HG03064 (cell line): ENCODE measurements around the gene MYLK.

Source experiments
- ATAC-seq: cut with Tn5 transposase; IDR thresholded peaks from one replicate; pipeline ENCODE4 v1.9.1; 2021; ENCODE audit warnings: low read depth; ENCODE audit not compliant: unreplicated experiment

The MYLK gene

GRCh38 chr3:123877466-123877865, 6.7 kb downstream of the MYLK start:
- no peak for ATAC-seq

DNA sequence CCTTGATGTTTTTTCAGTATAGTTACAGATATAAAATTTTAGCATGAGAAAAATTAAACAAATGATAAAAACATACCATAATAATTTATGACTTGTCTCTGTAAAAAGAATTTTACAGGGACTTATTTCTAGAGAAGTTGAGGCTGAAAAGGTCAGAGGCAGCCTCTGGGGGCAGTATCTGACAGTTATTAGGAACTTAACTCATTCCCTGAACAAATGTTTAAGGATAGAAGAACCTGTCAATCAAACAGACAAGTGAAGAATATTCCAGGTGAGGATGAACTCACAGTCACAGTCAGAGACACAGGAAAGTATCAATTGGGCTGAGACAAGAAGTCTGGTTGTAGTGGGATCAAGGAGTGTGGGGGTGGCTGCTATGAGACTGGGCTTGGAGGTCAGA, 7.3 kb downstream of the MYLK start:
- ATAC-seq = no peak

GRCh38 chr3:123872621-123873020, 11.5 kb downstream of the MYLK start:
- no peak for ATAC-seq

DNA sequence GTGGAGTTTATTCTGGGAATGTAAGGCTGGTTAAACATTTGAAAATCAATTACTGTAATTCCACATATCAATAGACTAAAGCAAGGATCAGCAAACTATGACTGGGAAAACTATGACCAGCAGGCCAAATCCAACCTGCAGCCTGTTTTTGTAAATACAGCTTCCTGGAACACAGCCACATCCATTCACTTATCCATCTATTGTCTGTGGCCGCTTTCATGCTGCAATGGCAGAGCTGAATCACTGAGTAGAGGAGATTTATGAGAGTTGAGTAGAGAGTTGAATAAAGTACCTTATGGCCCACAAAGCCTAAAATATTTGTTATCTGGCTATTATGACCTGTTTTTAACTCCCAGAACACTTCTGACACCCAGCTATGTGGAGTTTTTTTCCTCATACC, 12.2 kb downstream of the MYLK start:
- ATAC-seq = no peak

GRCh38 chr3:123870033-123870432, 14.1 kb downstream of the MYLK start:
- no peak for ATAC-seq

- no peak for ATAC-seq
Measured at GRCh38 chr3:123869165-123869564, 15.0 kb downstream of the MYLK start.

GRCh38 chr3:123864706-123865105, 19.4 kb downstream of the MYLK start:
- no peak for ATAC-seq

GRCh38 chr3:123862152-123862551, 22.0 kb downstream of the MYLK start:
- no peak for ATAC-seq

- no peak for ATAC-seq
Measured at GRCh38 chr3:123861081-123861836, 22.9 kb downstream of the MYLK start.

DNA sequence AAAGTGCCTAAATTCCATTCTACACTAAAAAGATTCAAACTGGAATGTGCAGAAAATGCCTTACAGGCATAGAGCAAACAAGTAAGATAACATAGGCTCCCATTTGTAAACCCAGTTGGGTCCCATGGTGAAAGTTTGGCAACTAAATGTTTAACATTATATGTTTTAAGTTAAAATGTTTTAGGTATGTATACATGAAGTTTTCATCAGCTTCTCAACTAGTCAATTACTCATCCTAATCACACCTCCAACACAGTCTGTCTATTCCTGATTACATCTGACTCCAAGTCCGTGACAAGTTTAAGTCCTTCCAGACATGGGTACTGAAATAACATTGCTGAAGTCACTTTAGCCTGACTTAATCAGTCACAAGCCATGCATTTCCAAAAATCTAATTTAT, 25.0 kb downstream of the MYLK start:
- ATAC-seq = no peak

GRCh38 chr3:123854905-123855304, 29.2 kb downstream of the MYLK start:
- no peak for ATAC-seq

- no peak for ATAC-seq
Measured at GRCh38 chr3:123853686-123854372, 30.3 kb downstream of the MYLK start.

- no peak for ATAC-seq
Measured at GRCh38 chr3:123847209-123847608, 36.9 kb downstream of the MYLK start.

- no peak for ATAC-seq
Measured at GRCh38 chr3:123843668-123844067, 40.5 kb downstream of the MYLK start.

- no peak for ATAC-seq
Measured at GRCh38 chr3:123842711-123843110, 41.4 kb downstream of the MYLK start.

DNA sequence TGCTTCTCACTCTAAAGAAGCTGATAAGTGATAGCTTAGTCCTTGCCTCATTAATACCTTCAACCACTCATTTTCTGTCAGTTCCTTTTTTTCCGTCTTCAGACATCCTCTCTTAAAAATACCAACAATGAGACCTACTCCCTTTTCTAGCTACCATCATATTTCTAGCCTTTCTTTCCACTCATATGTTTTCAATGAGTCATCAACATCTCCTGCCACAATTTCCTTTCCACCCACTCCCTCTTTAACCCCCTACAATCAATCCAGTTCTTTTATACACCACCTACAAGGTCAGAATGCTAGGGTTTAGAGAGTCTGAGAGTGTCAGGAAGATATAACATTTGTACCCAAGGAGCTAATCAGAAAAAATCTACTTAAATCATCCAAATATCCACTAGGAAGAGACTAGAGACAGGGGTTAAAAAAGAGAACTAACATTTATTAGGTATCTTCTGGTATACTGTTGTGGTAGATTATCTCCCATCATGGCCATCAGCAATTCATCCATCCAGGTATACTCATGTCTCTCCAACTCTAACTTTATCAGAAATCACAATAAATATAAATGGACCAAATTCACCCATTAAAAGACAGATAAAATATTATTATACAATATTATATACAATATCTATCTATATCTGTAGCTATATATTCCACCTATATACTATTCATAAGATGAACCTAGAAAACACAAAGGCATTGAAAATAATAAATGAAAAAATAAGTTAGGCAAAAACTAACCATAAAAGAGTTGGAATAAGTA, 42.5 kb downstream of the MYLK start:
- no peak for ATAC-seq

DNA sequence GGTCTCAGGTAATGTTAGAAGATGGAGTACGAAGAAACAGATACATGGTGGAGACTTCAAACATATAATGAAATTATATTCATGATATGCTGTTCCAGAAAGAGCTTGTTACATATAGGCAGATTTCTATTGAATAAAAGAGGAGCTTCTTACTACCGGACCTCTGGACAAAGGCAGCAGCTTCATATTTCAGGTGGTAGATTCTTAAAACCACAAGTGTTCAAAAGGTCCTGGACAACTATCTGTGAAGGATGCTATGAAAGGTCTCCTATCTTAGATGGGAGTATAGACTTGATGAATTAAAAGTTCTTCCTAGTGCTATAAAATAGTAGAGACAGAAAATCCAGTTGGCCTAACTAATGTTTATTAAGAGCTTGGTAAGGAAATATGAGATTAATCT, 43.2 kb downstream of the MYLK start:
- ATAC-seq = no peak

GRCh38 chr3:123837858-123838257, 46.3 kb downstream of the MYLK start:
- no peak for ATAC-seq

DNA sequence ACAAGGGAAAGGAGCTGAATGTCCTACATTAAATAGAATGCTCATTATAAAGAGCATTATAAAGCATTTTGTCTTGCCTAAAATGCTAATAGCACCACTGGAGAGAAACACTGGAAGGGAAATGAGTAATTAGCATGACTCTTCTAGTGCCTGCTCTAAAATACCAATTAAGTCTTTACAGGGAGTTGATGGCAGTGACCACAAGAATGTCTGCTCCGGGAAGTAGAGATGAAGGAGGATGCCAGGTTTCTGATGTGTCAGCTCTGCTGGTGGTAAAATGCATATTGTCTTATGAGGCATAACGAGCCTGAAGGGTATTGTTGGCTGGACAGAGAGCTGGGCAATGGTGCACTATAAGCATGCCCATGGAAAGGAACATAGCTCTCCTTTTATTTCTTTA, 49.5 kb downstream of the MYLK start:
- no peak for ATAC-seq

DNA sequence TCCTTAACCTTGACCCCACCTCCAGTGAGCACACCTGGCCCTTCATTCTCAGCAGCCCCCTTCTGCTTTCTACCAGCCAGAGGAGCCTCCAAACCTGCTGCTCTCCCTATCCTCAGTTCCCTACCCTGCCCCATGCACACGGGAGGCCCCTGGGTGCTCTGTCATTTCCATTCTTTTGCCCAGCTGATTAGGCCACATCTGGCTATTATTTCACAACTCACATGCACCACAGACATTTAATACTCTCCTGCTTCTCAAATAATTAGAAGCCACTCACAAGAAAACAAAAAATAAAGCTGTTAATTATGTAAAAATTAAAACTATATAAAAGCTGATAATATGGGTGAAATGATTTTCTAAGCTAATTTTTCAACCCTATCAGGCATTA, 50.7 kb downstream of the MYLK start:
- ATAC-seq = no peak

DNA sequence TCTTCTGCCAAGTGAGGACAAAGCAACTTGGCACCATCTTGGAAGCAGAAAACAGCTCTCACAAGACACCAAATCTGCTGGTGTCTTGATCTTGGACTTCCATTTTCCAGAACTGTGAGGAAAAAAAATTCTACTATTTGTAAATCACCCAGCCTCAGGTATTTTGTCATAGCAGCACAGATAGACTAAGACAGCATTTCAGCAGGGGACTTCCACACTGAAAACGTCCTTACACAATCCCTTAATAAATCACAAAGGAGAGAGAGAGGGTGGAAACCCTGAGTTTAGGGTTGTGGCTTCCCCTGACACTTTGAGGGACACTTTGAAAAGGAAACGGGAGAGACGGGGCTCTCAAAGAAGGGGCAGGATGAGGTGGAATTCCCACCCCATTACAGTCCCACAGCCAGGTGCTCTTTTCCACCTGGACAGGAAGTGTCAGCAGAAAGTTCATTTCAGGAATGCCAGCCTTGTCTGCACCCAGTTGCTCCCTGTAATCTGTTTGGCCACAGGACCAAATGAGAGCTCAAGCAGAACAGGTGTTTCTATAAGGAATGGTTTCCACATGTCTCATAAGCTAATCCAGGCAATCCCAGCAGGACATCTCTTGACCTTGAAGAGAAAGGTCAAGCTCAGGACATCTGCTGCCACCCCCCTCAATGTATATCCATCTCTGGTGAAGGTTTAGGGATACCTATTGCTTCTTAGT, 51.3 kb downstream of the MYLK start:
- no peak for ATAC-seq
